GM06990 (cell line): ENCODE data around the gene VWA8.

Experiments used
- DNase-seq: peaks from one replicate; pipeline ENCODE4 v3.0.0-alpha.2; 2011; ENCODE audit not compliant: insufficient read length; ENCODE audit errors: extremely low read depth
- H3K27me3 ChIP-seq: replicated peaks from 2 replicates; pipeline ENCODE4 v1.6.0; 2011; ENCODE audit warnings: low read length; ENCODE audit not compliant: control insufficient read depth, insufficient read depth
- H3K36me3 ChIP-seq: 2 replicates; pipeline ENCODE4 v1.5.1; 2011; ENCODE audit warnings: low read length; ENCODE audit not compliant: control insufficient read depth, insufficient read depth
- H3K4me3 ChIP-seq: replicated peaks from 2 replicates; pipeline ENCODE4 v1.5.1; 2011; ENCODE audit warnings: low read depth, mild to moderate bottlenecking, control low read depth, low read length
- CTCF ChIP-seq: IDR thresholded peaks from 2 replicates; pipeline ENCODE4 v1.5.1; 2011; ENCODE audit warnings: low read length, control low read depth, mild to moderate bottlenecking, inconsistent platforms; ENCODE audit not compliant: insufficient read depth, poor library complexity, severe bottlenecking

Gene VWA8

GRCh38 chr13:41988244-41988643 is 27.3 kb upstream of the VWA8 start:
- no peaks in the 10 kb centered on the region for H3K36me3 ChIP-seq
- no peaks in the 10 kb centered on the region; the same call in 1 of the 2 replicates for H3K27me3 ChIP-seq
- no peak for DNase-seq
- no peak overlapping the region for H3K4me3 ChIP-seq
- TF ChIP-seq CTCF: no peak

- Histone ChIP-seq H3K4me3 (no peak overlapping the region), H3K27me3 (no peaks in the 10 kb centered on the region), H3K36me3 (no peaks in the 10 kb centered on the region)
- no peak for DNase-seq
- no peak for TF ChIP-seq CTCF
These were observed 25.0 kb upstream of the VWA8 start for GRCh38 chr13:41985788-41986508.

- Histone ChIP-seq H3K4me3 (no peak overlapping the region), H3K27me3 (no peaks in the 10 kb centered on the region), H3K36me3 (no peaks in the 10 kb centered on the region)
- DNase-seq: no peak
- no peak for TF ChIP-seq CTCF
These were observed 21.2 kb upstream of the VWA8 start for GRCh38 chr13:41981951-41982715.

- DNase-seq: no peak
- H3K27me3 ChIP-seq: no peaks in the 10 kb centered on the region
- TF ChIP-seq CTCF: no peak
- H3K36me3 ChIP-seq: no peaks in the 10 kb centered on the region
- H3K4me3 ChIP-seq: no peak overlapping the region
These were observed 17.1 kb upstream of the VWA8 start for GRCh38 chr13:41978007-41978406.

DNA sequence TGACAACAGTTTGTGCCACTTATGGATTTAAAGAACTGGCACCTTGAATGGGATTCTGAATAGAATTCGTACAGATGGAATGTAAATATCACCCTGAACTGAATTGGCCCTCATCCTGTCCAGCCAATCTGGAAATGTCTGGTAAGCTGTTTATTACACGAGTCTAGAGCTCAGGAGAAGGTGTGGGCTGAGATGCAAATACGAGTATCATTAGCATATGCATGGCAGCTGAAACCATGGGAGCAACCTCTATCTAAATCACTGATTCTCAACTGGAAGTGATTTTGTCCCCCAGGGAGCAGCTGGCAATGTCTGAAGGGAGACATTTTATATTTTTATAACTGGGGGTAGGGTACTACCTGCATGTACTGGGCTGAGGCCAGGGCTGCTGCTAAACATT is 15.6 kb upstream of the VWA8 start:
- H3K4me3 ChIP-seq: no peak overlapping the region
- TF ChIP-seq CTCF: no peak
- no peaks in the 10 kb centered on the region for H3K27me3 ChIP-seq
- DNase-seq: no peak
- H3K36me3 ChIP-seq: no peaks in the 10 kb centered on the region
